IMR-90 (cell line): Measurements from ENCODE around the gene HES7. TPM values are rescaled to one million over a fixed set of nuclear protein-coding genes. Genes with fewer than 3 reads are reported as not detected.
A peak's percentile ranks its signal among the peaks of the same experiment; 100 is the strongest.

ENCODE experiments used
- ATAC-seq: fragments of 200-7000 bp; cut with Tn5 transposase; 2 replicates; pipeline ENCODE4 v1.9.1; 2020; ENCODE audit warnings: low read depth, mild to moderate bottlenecking, moderate library complexity
- BruUV-seq: library from RNA; stranded (reverse); fragments of 400-500 nt; replicated peaks from 2 replicates; lab custom pipeline; 2021; lab: Mats Ljungman, UMichigan
- CTCF ChIA-PET: fragments of 300-600 bp; formaldehyde crosslinking; extraction: SDS; loops from one replicate; lab custom pipeline; 2021; ENCODE audit warnings: antibody characterized with exemption; lab: Yijun Ruan, JAX
- POLR2A ChIA-PET: fragments of 300-600 bp; sonication (Branson Sonifier 250); formaldehyde crosslinking; loops from one replicate; lab custom pipeline; 2022; ENCODE audit warnings: antibody characterized with exemption; ENCODE audit not compliant: unreplicated experiment; lab: Charles Lee
- DNase-seq: peaks from one replicate; pipeline ENCODE4 v3.0.0; 2013
- H2AFZ ChIP-seq: replicated peaks from 2 replicates; pipeline ENCODE3; 2013; ENCODE audit warnings: low read length, mild to moderate bottlenecking; ENCODE audit not compliant: poor library complexity
- H2AK5ac ChIP-seq: 2 replicates; pipeline ENCODE4 v1.6.1; 2013; ENCODE audit warnings: low read depth, low read length, inconsistent platforms
- H2AK9ac ChIP-seq: replicated peaks from 2 replicates; pipeline ENCODE3; 2013; ENCODE audit warnings: mild to moderate bottlenecking, low read depth, low read length, moderate library complexity; ENCODE audit not compliant: poor library complexity
- H2BK120ac ChIP-seq: 2 replicates; pipeline ENCODE4 v1.6.1; 2013; ENCODE audit warnings: low read depth, low read length, inconsistent platforms
- H2BK15ac ChIP-seq: 3 replicates; pipeline ENCODE4 v1.6.1; 2013; ENCODE audit warnings: low read depth, low read length, inconsistent platforms
- H2BK20ac ChIP-seq: 2 replicates; pipeline ENCODE4 v1.6.1; 2013; ENCODE audit warnings: low read depth, mild to moderate bottlenecking, inconsistent platforms, low read length, moderate library complexity
- H2BK5ac ChIP-seq: 2 replicates; pipeline ENCODE4 v1.6.1; 2013; ENCODE audit warnings: mild to moderate bottlenecking, low read depth, low read length, inconsistent platforms; ENCODE audit not compliant: poor library complexity, severe bottlenecking
- H3K14ac ChIP-seq: replicated peaks from 2 replicates; pipeline ENCODE4 v1.6.1; 2013; ENCODE audit warnings: low read depth, low read length, inconsistent platforms
- H3K18ac ChIP-seq: 2 replicates; pipeline ENCODE4 v1.6.1; 2013; ENCODE audit warnings: low read depth, low read length, control low read depth
- H3K23ac ChIP-seq: 2 replicates; pipeline ENCODE4 v1.6.1; 2013; ENCODE audit warnings: low read depth, low read length, inconsistent platforms
- H3K27ac ChIP-seq: 2 replicates; pipeline ENCODE4 v1.5.1; 2013; ENCODE audit warnings: mild to moderate bottlenecking, control low read depth, low read length; ENCODE audit not compliant: insufficient read depth
- H3K27me3 ChIP-seq: 2 replicates; pipeline ENCODE4 v1.6.1; 2013; ENCODE audit warnings: low read length; ENCODE audit not compliant: control insufficient read depth, insufficient read depth
- H3K36me3 ChIP-seq: 2 replicates; pipeline ENCODE4 v1.6.1; 2013; ENCODE audit warnings: low read length, mixed read lengths; ENCODE audit not compliant: control insufficient read depth, insufficient read depth
- H3K4ac ChIP-seq: 2 replicates; pipeline ENCODE4 v1.6.1; 2013; ENCODE audit warnings: low read depth, low read length, inconsistent platforms
- H3K4me1 ChIP-seq: 2 replicates; pipeline ENCODE4 v1.6.1; 2013; ENCODE audit warnings: low read length, mixed read lengths; ENCODE audit not compliant: control insufficient read depth, insufficient read depth
- H3K4me2 ChIP-seq: 2 replicates; pipeline ENCODE4 v1.6.1; 2013; ENCODE audit warnings: low read depth, mild to moderate bottlenecking, control low read depth, low read length, moderate library complexity
- H3K4me3 ChIP-seq: 2 replicates; pipeline ENCODE4 v1.5.1; 2013; ENCODE audit warnings: low read depth, mild to moderate bottlenecking, control low read depth, low read length, moderate library complexity; ENCODE audit not compliant: insufficient read depth
- H3K56ac ChIP-seq: 2 replicates; pipeline ENCODE4 v1.6.1; 2013; ENCODE audit warnings: low read length, inconsistent platforms; ENCODE audit not compliant: insufficient read depth; ENCODE audit errors: extremely low read depth
- H3K79me1 ChIP-seq, 2 experiments: 2 replicates each; pipeline ENCODE4 v1.6.1; 2013; ENCODE audit warnings: low read length in 2 of 2, inconsistent platforms in 1 of 2, low read depth in 1 of 2
- H3K9ac ChIP-seq: 2 replicates; pipeline ENCODE4 v1.6.1; 2013; ENCODE audit warnings: low read depth, low read length, control low read depth
- H3K9me1 ChIP-seq: 2 replicates; pipeline ENCODE4 v1.6.1; 2013; ENCODE audit warnings: low read length, inconsistent platforms; ENCODE audit not compliant: insufficient read depth
- H3K9me3 ChIP-seq: 2 replicates; pipeline ENCODE4 v1.6.1; 2013; ENCODE audit warnings: low read length; ENCODE audit not compliant: control insufficient read depth, insufficient read depth
- H4K20me1 ChIP-seq: 2 replicates; pipeline ENCODE4 v1.6.1; 2013; ENCODE audit warnings: low read length, inconsistent platforms; ENCODE audit not compliant: insufficient read depth
- H4K5ac ChIP-seq: 2 replicates; pipeline ENCODE4 v1.6.1; 2013; ENCODE audit warnings: mild to moderate bottlenecking, low read depth, low read length, control low read depth
- H4K8ac ChIP-seq, 2 experiments: 2 replicates each; pipeline ENCODE4 v1.6.1; 2013; ENCODE audit warnings: low read depth in 2 of 2, low read length in 2 of 2, control low read depth in 1 of 2, inconsistent platforms in 1 of 2
- H4K91ac ChIP-seq: 2 replicates; pipeline ENCODE4 v1.6.1; 2013; ENCODE audit warnings: low read depth, low read length, inconsistent platforms; ENCODE audit not compliant: insufficient read depth
- FOS ChIP-seq: fragments of 150-350 bp; IDR thresholded peaks from 2 replicates; pipeline ENCODE4 v1.6.1; 2016; ENCODE audit warnings: low read depth, low read length
- WGBS, 2 experiments: methylation state at CpG; one replicate each; pipeline versions ENCODE4 v1.1.5 to v1.1.7; 2013; ENCODE audit warnings: missing lambda C conversion rate in 2 of 2; ENCODE audit not compliant: insufficient read length in 1 of 2; ENCODE audit errors: extremely low coverage in 2 of 2; 5-methylcytosine and 5-hydroxymethylcytosine counted together
- dilution Hi-C: fragments of 300-500 bp; cut with HindIII; formaldehyde crosslinking; loops from one replicate; pipeline ENCODE4 v1.14.3; 2018; ENCODE audit warnings: low sequenced_read_pairs; ENCODE audit not compliant: unreplicated experiment
- in situ Hi-C: fragments of 300-500 bp; cut with MboI; formaldehyde crosslinking; loops from 3 replicates; pipeline ENCODE4 v1.14.3; 2019; ENCODE audit warnings: low sequenced_read_pairs, inconsistent platforms, mixed read lengths
- intact Hi-C: fragments of 100-400 bp; cut with micrococcal nuclease; formaldehyde crosslinking; loops from 2 replicates; pipeline ENCODE4 v1.10.0; 2022
- polyA plus RNA-seq, 3 experiments: library from polyadenylated mRNA; depleted of rRNA; stranded (reverse); fragments of >200 nt; gene quantifications; 2 replicates each; pipeline ENCODE4 v1.2.3, GENCODE V29; 2012; ENCODE audit warnings: low replicate concordance in 1 of 3
- total RNA-seq: library from RNA; depleted of rRNA; stranded (reverse); fragments of >200 nt; gene quantifications from 2 replicates; pipeline ENCODE4 v1.2.3, GENCODE V29; 2012

Gene HES7
- total and polyA plus RNA-seq, 2 of the 4 experiments (the other 2 are of a cell fraction) = 0.43 TPM; not detected in 1

DNA sequence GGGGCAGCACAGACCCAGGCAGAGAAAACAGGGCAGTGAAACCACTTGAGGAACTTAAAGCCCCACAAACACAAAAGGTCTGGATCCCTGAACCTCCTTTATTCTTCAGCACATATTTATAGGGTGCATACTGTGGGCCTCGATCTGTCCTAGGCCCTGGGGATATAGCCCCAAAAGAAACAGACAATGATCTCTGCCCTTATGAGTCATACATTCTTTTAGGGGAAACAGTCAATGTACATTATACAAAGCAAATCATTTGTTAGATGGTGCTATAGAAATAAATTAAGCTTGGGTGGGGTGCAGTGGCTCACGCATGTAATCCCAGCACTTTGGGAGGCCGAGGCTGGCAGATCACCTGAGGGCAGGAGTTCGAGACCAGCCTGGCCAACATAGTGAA is 10.0 kb upstream of the HES7 start:
- no peak overlapping the region for H3K4me3 ChIP-seq
- no peak overlapping the region for H3K4ac ChIP-seq
- no peak overlapping the region for H2BK20ac ChIP-seq
- H4K8ac ChIP-seq = no peak overlapping the region
- no peak overlapping the region for H3K56ac ChIP-seq
- POLR2A ChIA-PET = interaction anchor here (1.0 kb wide), 1 partner anchor 39 kb away, joined by 3 read pairs; no protein-coding TSS in a partner anchor
- H3K4me1 ChIP-seq = peaks cover 4% of the 10 kb centered on the region
- in situ Hi-C loops (no loop called here), dilution Hi-C loops (no loop called here), intact Hi-C loops (no loop called here)
- no peak overlapping the region for H4K91ac ChIP-seq
- H2AK5ac ChIP-seq = no peak overlapping the region
- H3K9me1 ChIP-seq = peaks cover 3% of the 10 kb centered on the region
- no peak overlapping the region for H2AK9ac ChIP-seq
- H2BK5ac ChIP-seq = no peak overlapping the region
- 61% methylated on average over 2 of the region's 4 CpGs; no CpG with 5 or more reads in 1 of the 2 experiments for WGBS, 2 experiments
- no peaks in the 10 kb centered on the region for H3K79me1 ChIP-seq
- no peak for TF ChIP-seq FOS
- no peak overlapping the region for H3K27ac ChIP-seq
- H2BK120ac ChIP-seq = no peak overlapping the region
- no peak overlapping the region for H3K9ac ChIP-seq
- H4K5ac ChIP-seq = no peak overlapping the region
- no peak overlapping the region for H3K14ac ChIP-seq
- no peak overlapping the region for H2BK15ac ChIP-seq
- no peak overlapping the region for H3K4me2 ChIP-seq
- peak overlapping the region; percentile 61 for H2AFZ ChIP-seq
- DNase-seq (no peak), ATAC-seq (no peak)
- H3K9me3 ChIP-seq = no peaks in the 10 kb centered on the region
- no TSS peak for BruUV-seq
- H3K36me3 ChIP-seq = no peaks in the 10 kb centered on the region
- no peaks in the 10 kb centered on the region for H3K27me3 ChIP-seq
- H3K23ac ChIP-seq = no peak overlapping the region
- H4K20me1 ChIP-seq = peaks cover 2% of the 10 kb centered on the region; the same call in 1 of the 2 replicates
- H3K18ac ChIP-seq = no peak overlapping the region
- CTCF ChIA-PET = interaction anchor here (1.2 kb wide), 1 partner anchor 15 kb away, joined by 6 read pairs; the partner anchor contains the start of gene ALOXE3
